Body of pancreas (tissue), 4 donors: ENCODE results near the gene IFT81. TPM values are rescaled to one million over a fixed set of nuclear protein-coding genes. Genes with fewer than 3 reads are reported as not detected.

Experiments used
- ATAC-seq: fragments of 150-250 bp; one replicate; pipeline ENCODE4 v1.9.1; 2016
- DNase-seq, 4 donors: peaks; one replicate each; pipeline ENCODE4 v3.0.0-alpha.2; 2019
- H3K27ac ChIP-seq, 4 donors: fragments of 200-600 bp; sonication (generic); 1 replicate in 3 of 4; 2 replicates in 1 of 4; pipeline versions ENCODE4 v1.5.1 to v1.6.1; 2016 to 2019; ENCODE audit warnings: mild to moderate bottlenecking in 1 of 4, mixed read lengths in 1 of 4, moderate library complexity in 1 of 4
- H3K27me3 ChIP-seq, 2 donors: fragments of 200-600 bp; sonication (generic); one replicate each; pipeline ENCODE4 v1.6.0; 2016; ENCODE audit warnings: mild to moderate bottlenecking in 1 of 2
- H3K36me3 ChIP-seq, 2 donors: fragments of 200-600 bp; sonication (generic); replicated peaks in 1 of 2; 2 replicates each; pipeline ENCODE4 v1.5.1; 2016; ENCODE audit warnings: low read depth in 2 of 2; ENCODE audit not compliant: insufficient read depth in 1 of 2
- H3K4me1 ChIP-seq: fragments of 200-600 bp; sonication (generic); one replicate; pipeline ENCODE4 v1.6.0; 2016
- H3K4me3 ChIP-seq, 2 donors: fragments of 200-600 bp; sonication (generic); 1 replicate in 1 of 2; 2 replicates in 1 of 2; pipeline ENCODE4 v1.5.1; 2016 to 2019
- H3K9me3 ChIP-seq, 3 donors: fragments of 200-600 bp; sonication (generic); 1 replicate in 2 of 3; 2 replicates in 1 of 3; pipeline ENCODE4 v1.5.1; 2016
- POLR2A ChIP-seq, 3 donors: fragments of 450-650 bp; IDR thresholded peaks; one replicate each; pipeline ENCODE4 v1.6.1; 2016; ENCODE audit warnings: antibody characterized with exemption in 3 of 3, mild to moderate bottlenecking in 2 of 3
- WGBS, 2 donors: methylation state at CpG; one replicate each; pipeline ENCODE4 v1.1.5; 2017; 5-methylcytosine and 5-hydroxymethylcytosine counted together
- intact Hi-C: fragments of 100-400 bp; cut with DNase I; formaldehyde crosslinking; loops from one replicate; pipeline ENCODE4 v1.15.1; 2023
- total RNA-seq, 2 donors: library from RNA; depleted of rRNA; stranded (reverse); fragments of >200 nt; gene quantifications; one replicate each; pipeline ENCODE4 v1.1.0, GENCODE V29; 2016
- TF ChIP-seq, protein P1 (sequence below), 7 experiments: fragments of 450-650 bp in 4 of 7; fragments of 200-600 bp in 3 of 7; sonication (generic) in 3 of 7; IDR thresholded peaks; one replicate each; pipeline ENCODE4 v1.5.1; 2016 to 2019; ENCODE audit warnings: antibody characterized with exemption in 7 of 7

Gene IFT81
- total RNA-seq, 2 donors from 2014 or later: 5.2 to 6.3 TPM

- WGBS, 2 donors: 54% methylated on average over 2 of the region's 2 CpGs
- Histone ChIP-seq H3K27me3 (no peaks in the 10 kb centered on the region), H3K9me3 (no peaks in the 10 kb centered on the region), H3K4me3 (no peak overlapping the region), H3K36me3 (peaks cover 0 to 3% of the 10 kb centered on the region in 2 donors), H3K4me1 (no peaks in the 10 kb centered on the region), H3K27ac (no peak overlapping the region)
- ATAC-seq (no peak), DNase-seq (no peak)
- intact Hi-C loops: no loop called here
- TF ChIP-seq POLR2A (IDR thresholded peaks at IDR 0.05): no peak
- TF ChIP-seq, protein P1, sequence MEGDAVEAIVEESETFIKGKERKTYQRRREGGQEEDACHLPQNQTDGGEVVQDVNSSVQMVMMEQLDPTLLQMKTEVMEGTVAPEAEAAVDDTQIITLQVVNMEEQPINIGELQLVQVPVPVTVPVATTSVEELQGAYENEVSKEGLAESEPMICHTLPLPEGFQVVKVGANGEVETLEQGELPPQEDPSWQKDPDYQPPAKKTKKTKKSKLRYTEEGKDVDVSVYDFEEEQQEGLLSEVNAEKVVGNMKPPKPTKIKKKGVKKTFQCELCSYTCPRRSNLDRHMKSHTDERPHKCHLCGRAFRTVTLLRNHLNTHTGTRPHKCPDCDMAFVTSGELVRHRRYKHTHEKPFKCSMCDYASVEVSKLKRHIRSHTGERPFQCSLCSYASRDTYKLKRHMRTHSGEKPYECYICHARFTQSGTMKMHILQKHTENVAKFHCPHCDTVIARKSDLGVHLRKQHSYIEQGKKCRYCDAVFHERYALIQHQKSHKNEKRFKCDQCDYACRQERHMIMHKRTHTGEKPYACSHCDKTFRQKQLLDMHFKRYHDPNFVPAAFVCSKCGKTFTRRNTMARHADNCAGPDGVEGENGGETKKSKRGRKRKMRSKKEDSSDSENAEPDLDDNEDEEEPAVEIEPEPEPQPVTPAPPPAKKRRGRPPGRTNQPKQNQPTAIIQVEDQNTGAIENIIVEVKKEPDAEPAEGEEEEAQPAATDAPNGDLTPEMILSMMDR (IDR thresholded peaks at IDR 0.05): no peak
Measured at GRCh38 chr12:110134691-110135411, 10.7 kb downstream of the IFT81 start.

- H3K36me3 ChIP-seq: peaks cover 0 to 3% of the 10 kb centered on the region in 2 donors
- WGBS, 2 donors: 78 to 80% methylated on average over 2 of the region's 2 CpGs
- DNase-seq (no peak), ATAC-seq (no peak)
- no peaks in the 10 kb centered on the region for H3K9me3 ChIP-seq
- intact Hi-C loops: no loop called here
- no peak overlapping the region for H3K27ac ChIP-seq
- TF ChIP-seq, protein P1 (IDR thresholded peaks at IDR 0.05): no peak
- no peak for TF ChIP-seq POLR2A (IDR thresholded peaks at IDR 0.05)
- H3K4me1 ChIP-seq: no peaks in the 10 kb centered on the region
- H3K27me3 ChIP-seq: no peaks in the 10 kb centered on the region
- no peak overlapping the region for H3K4me3 ChIP-seq
Measured at GRCh38 chr12:110135806-110136205, 11.6 kb downstream of the IFT81 start.

GRCh38 chr12:110137786-110138185, 13.6 kb downstream of the IFT81 start:
- intact Hi-C loops: no loop called here
- no peak overlapping the region for H3K27ac ChIP-seq
- no peak overlapping the region for H3K4me3 ChIP-seq
- no peak for TF ChIP-seq POLR2A (IDR thresholded peaks at IDR 0.05)
- TF ChIP-seq, protein P1 (IDR thresholded peaks at IDR 0.05): no peak
- DNase-seq (no peak), ATAC-seq (no peak)
- H3K9me3 ChIP-seq: no peaks in the 10 kb centered on the region
- peaks cover 0 to 3% of the 10 kb centered on the region in 2 donors for H3K36me3 ChIP-seq
- no peaks in the 10 kb centered on the region for H3K4me1 ChIP-seq
- H3K27me3 ChIP-seq: no peaks in the 10 kb centered on the region
- 66 to 86% methylated on average over 3 of the region's 3 CpGs for WGBS, 2 donors

DNA sequence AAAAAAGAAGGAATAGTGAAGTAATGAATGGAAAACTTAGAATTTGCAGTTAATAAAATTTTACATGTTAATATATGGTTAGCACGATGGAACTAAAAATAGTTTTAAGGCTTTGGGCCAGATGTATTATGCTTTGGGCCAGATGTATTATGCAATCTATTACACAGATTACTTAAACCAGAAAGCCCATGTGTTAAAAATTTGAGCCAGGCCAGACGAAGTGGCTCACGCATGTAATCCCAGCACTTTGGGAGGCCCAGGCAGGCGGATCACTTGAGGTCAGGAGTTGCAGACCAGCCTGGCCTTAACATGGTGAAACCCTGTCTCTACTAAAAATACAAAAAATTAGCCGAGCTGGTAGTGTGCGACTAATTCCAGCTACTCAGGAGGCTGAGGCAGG, 17.2 kb downstream of the IFT81 start:
- WGBS, 2 donors: 71 to 72% methylated on average over 6 of the region's 6 CpGs
- DNase-seq (peak in 3 of 4 donors; percentile 18 to 39 (median 22)), ATAC-seq (peak; percentile 35)
- H3K36me3 ChIP-seq: no peaks in the 10 kb centered on the region
- intact Hi-C loops: no loop called here
- H3K4me3 ChIP-seq: no peak overlapping the region
- H3K9me3 ChIP-seq: no peaks in the 10 kb centered on the region
- no peak overlapping the region for H3K27ac ChIP-seq
- TF ChIP-seq POLR2A (IDR thresholded peaks at IDR 0.05): no peak
- TF ChIP-seq, protein P1 (IDR thresholded peaks at IDR 0.05): no peak
- H3K4me1 ChIP-seq: no peaks in the 10 kb centered on the region
- H3K27me3 ChIP-seq: no peaks in the 10 kb centered on the region

DNA sequence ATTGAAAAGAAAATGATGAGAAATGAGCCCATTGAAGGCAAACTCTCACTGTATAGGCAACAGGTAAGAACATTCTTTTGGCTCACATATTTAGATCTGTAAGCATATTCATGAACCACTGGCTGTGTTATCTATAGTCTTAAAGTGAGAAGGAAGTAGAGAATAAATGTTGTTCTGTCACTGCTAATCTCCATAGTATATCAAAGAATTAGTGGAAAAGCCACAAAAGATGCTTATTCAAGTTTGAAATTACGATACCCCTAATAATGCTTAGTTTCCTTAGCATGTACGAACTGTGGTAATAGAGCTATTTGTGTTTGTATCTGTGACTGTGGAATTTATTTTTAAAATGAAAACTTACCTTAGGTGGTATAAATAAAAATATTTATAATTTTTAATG, 22.8 kb downstream of the IFT81 start:
- no peaks in the 10 kb centered on the region for H3K36me3 ChIP-seq
- intact Hi-C loops: no loop called here

More for the DNA sequence above, 22.8 kb downstream of the IFT81 start:
- H3K4me3 ChIP-seq: no peak overlapping the region
- no peaks in the 10 kb centered on the region for H3K27me3 ChIP-seq
- DNase-seq (no peak), ATAC-seq (no peak)
- WGBS, 2 donors: 96 to 97% methylated on average over 2 of the region's 2 CpGs
- no peak overlapping the region for H3K27ac ChIP-seq
- no peaks in the 10 kb centered on the region for H3K4me1 ChIP-seq
- TF ChIP-seq POLR2A (IDR thresholded peaks at IDR 0.05): no peak
- TF ChIP-seq, protein P1 (IDR thresholded peaks at IDR 0.05): no peak
- H3K9me3 ChIP-seq: no peaks in the 10 kb centered on the region
